ENCODE results near the gene UBE2G2.

Gene UBE2G2

GRCh38 chr21:44785620-44786335, 15.8 kb downstream of the UBE2G2 start:
- no peak for DNase-seq (ENCODE audit: low read depth)

GRCh38 chr21:44784810-44785209, 16.8 kb downstream of the UBE2G2 start:
- DNase-seq (ENCODE audit: low read depth): no peak

- DNase-seq (ENCODE audit: low read depth): no peak
These were observed 18.5 kb downstream of the UBE2G2 start for GRCh38 chr21:44783020-44783696.

- no peak for DNase-seq (ENCODE audit: low read depth)
These were observed 20.7 kb downstream of the UBE2G2 start for GRCh38 chr21:44780767-44781459.

- DNase-seq (ENCODE audit: low read depth): no peak
These were observed 21.5 kb downstream of the UBE2G2 start for GRCh38 chr21:44780137-44780502.

- no peak for DNase-seq (ENCODE audit: low read depth)
These were observed 22.0 kb downstream of the UBE2G2 start for GRCh38 chr21:44779417-44780136.

GRCh38 chr21:44778983-44779382, 22.6 kb downstream of the UBE2G2 start:
- DNase-seq (ENCODE audit: low read depth): no peak

GRCh38 chr21:44778499-44778911, 23.1 kb downstream of the UBE2G2 start:
- DNase-seq (ENCODE audit: low read depth): no peak

GRCh38 chr21:44778094-44778493, 23.5 kb downstream of the UBE2G2 start:
- no peak for DNase-seq (ENCODE audit: low read depth)

GRCh38 chr21:44774972-44775371, 26.6 kb downstream of the UBE2G2 start:
- no peak for DNase-seq (ENCODE audit: low read depth)

GRCh38 chr21:44773291-44773932, 28.2 kb downstream of the UBE2G2 start:
- no peak for DNase-seq (ENCODE audit: low read depth)

GRCh38 chr21:44771896-44772525, 29.6 kb downstream of the UBE2G2 start:
- no peak for DNase-seq (ENCODE audit: low read depth)

GRCh38 chr21:44767834-44768831, 33.5 kb downstream of the UBE2G2 start:
- DNase-seq (ENCODE audit: low read depth): no peak

GRCh38 chr21:44766818-44767354, 34.7 kb downstream of the UBE2G2 start:
- DNase-seq (ENCODE audit: low read depth): no peak

GRCh38 chr21:44766014-44766817, 35.4 kb downstream of the UBE2G2 start:
- no peak for DNase-seq (ENCODE audit: low read depth)

GRCh38 chr21:44765231-44766013, 36.2 kb downstream of the UBE2G2 start:
- DNase-seq (ENCODE audit: low read depth): no peak

- no peak for DNase-seq (ENCODE audit: low read depth)
These were observed 37.0 kb downstream of the UBE2G2 start for GRCh38 chr21:44764319-44765230.
